Keratinocyte (primary cell): ENCODE measurements around the gene NCEH1.

Experiments used
- EZH2 ChIP-seq: IDR thresholded peaks from one replicate; pipeline ENCODE4 v1.6.1; 2012; ENCODE audit warnings: inconsistent platforms, mild to moderate bottlenecking, low read length, moderate library complexity
- TF ChIP-seq, protein P1 (sequence below), 3 experiments: IDR thresholded peaks in 1 of 3; conservative IDR thresholded peaks in 1 of 3; optimal IDR thresholded peaks in 1 of 3; 2 replicates in 2 of 3; 3 replicates in 1 of 3; pipeline versions ENCODE3 to v1.5.1; 2011; ENCODE audit warnings: low read length in 3 of 3, mild to moderate bottlenecking in 3 of 3, moderate library complexity in 2 of 3, control low read depth in 1 of 3, inconsistent platforms in 1 of 3; ENCODE audit not compliant: insufficient read depth in 2 of 3; ENCODE audit errors: extremely low read depth in 1 of 3

DNA sequence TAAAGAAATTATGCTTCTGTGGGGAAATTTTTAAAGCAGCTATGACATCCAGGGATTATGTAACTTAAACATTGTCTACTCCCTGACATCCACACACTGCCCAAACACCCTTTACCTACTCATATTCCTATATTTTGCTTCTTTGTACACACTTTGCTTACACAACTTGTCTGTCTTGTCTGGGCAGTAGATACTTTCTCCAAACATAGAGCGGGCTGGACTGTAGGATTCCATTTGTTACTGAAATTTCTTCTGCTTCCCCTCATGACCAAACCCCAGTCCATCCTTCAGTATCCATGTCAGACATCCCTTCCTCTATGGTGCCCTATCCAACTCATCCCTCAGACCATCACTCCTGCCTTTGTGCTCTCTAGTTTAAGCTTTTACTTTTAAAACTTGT lies 19.9 kb downstream of the NCEH1 start:
- TF ChIP-seq, protein P1, sequence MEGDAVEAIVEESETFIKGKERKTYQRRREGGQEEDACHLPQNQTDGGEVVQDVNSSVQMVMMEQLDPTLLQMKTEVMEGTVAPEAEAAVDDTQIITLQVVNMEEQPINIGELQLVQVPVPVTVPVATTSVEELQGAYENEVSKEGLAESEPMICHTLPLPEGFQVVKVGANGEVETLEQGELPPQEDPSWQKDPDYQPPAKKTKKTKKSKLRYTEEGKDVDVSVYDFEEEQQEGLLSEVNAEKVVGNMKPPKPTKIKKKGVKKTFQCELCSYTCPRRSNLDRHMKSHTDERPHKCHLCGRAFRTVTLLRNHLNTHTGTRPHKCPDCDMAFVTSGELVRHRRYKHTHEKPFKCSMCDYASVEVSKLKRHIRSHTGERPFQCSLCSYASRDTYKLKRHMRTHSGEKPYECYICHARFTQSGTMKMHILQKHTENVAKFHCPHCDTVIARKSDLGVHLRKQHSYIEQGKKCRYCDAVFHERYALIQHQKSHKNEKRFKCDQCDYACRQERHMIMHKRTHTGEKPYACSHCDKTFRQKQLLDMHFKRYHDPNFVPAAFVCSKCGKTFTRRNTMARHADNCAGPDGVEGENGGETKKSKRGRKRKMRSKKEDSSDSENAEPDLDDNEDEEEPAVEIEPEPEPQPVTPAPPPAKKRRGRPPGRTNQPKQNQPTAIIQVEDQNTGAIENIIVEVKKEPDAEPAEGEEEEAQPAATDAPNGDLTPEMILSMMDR (optimal IDR thresholded peaks at IDR 0.05 in 1 of 3, IDR thresholded peaks at IDR 0.05 in 1 of 3, conservative IDR thresholded peaks at IDR 0.05 in 1 of 3; ENCODE audit: extremely low read depth in 1 of 3, insufficient read depth in 2 of 3, low read length in 3 of 3), result no peak
- no peak for TF ChIP-seq EZH2
